Umbilical cord (tissue), 2 donors: Measurements from ENCODE around the gene C10orf90. TPM values are rescaled to one million over a fixed set of nuclear protein-coding genes. Genes with fewer than 3 reads are reported as not detected.
A peak's percentile ranks its signal among the peaks of the same experiment; 100 is the strongest.

Experiments used
- DNase-seq: peaks from one replicate; pipeline ENCODE4 v3.0.0-alpha.2; 2015; ENCODE audit warnings: low spot score
- total RNA-seq: library from RNA; depleted of rRNA; stranded (reverse); fragments of >200 nt; gene quantifications from one replicate; pipeline ENCODE4 v1.2.3, GENCODE V29; 2014; ENCODE audit warnings: low replicate concordance; ENCODE audit not compliant: insufficient read depth

The C10orf90 gene
- total RNA-seq, 1 donor from 2014 or later: 3.6 TPM

- DNase-seq: no peak
Observed at GRCh38 chr10:126465771-126466170, 204.7 kb downstream of the C10orf90 start.

- no peak for DNase-seq
Observed at GRCh38 chr10:126463286-126463685, 207.2 kb downstream of the C10orf90 start.

- DNase-seq: no peak
Observed at GRCh38 chr10:126461289-126461940, 209.1 kb downstream of the C10orf90 start.

- no peak for DNase-seq
Observed at GRCh38 chr10:126459878-126460481, 210.5 kb downstream of the C10orf90 start.

GRCh38 chr10:126459032-126459831, 211.3 kb downstream of the C10orf90 start:
- DNase-seq: peak; percentile 16

- peak; percentile 14 for DNase-seq
Observed at GRCh38 chr10:126458466-126458865, 212.0 kb downstream of the C10orf90 start.

- no peak for DNase-seq
Observed at GRCh38 chr10:126456632-126457031, 213.9 kb downstream of the C10orf90 start.

GRCh38 chr10:126455766-126456405, 214.6 kb downstream of the C10orf90 start:
- DNase-seq: peak; percentile 67

GRCh38 chr10:126455036-126455765, 215.3 kb downstream of the C10orf90 start:
- DNase-seq: no peak

- no peak for DNase-seq
Observed at GRCh38 chr10:126454045-126454751, 216.3 kb downstream of the C10orf90 start.

- DNase-seq: no peak
Observed at GRCh38 chr10:126452245-126452644, 218.2 kb downstream of the C10orf90 start.

- DNase-seq: no peak
Observed at GRCh38 chr10:126448091-126448490, 222.4 kb downstream of the C10orf90 start.

GRCh38 chr10:126439942-126440341, 230.6 kb downstream of the C10orf90 start:
- DNase-seq: no peak

- DNase-seq: peak; percentile 38
Observed at GRCh38 chr10:126438407-126438783, 232.1 kb downstream of the C10orf90 start.

- DNase-seq: peak; percentile 5
Observed at GRCh38 chr10:126437635-126438406, 232.7 kb downstream of the C10orf90 start.

GRCh38 chr10:126434235-126434634, 236.3 kb downstream of the C10orf90 start:
- DNase-seq: no peak

GRCh38 chr10:126433351-126433750, 237.1 kb downstream of the C10orf90 start:
- no peak for DNase-seq

GRCh38 chr10:126432507-126432906, 238.0 kb downstream of the C10orf90 start:
- no peak for DNase-seq

- no peak for DNase-seq
Observed at GRCh38 chr10:126431816-126432215, 238.7 kb downstream of the C10orf90 start.

GRCh38 chr10:126430512-126430911, 240.0 kb downstream of the C10orf90 start:
- DNase-seq: no peak
